Bronchial epithelial cell (primary cell): ENCODE measurements around the gene PPP2R2C. TPM values are rescaled to one million over a fixed set of nuclear protein-coding genes. Genes with fewer than 3 reads are reported as not detected.

ENCODE experiments used
- DNase-seq: peaks from one replicate; pipeline ENCODE4 v3.0.0-alpha.2; 2010; ENCODE audit warnings: low read depth
- FAIRE-seq: peaks from 2 replicates; lab custom pipeline; 2011; peaks lifted over from hg19 to GRCh38; lab: Jason Lieb, UNC
- H3K27me3 ChIP-seq: 2 replicates; pipeline ENCODE4 v1.5.1; 2011; ENCODE audit warnings: low read length; ENCODE audit not compliant: control insufficient read depth, insufficient read depth
- H3K36me3 ChIP-seq: 2 replicates; pipeline ENCODE4 v1.5.1; 2011; ENCODE audit warnings: low read length; ENCODE audit not compliant: control insufficient read depth, insufficient read depth
- H3K4me3 ChIP-seq: 2 replicates; pipeline ENCODE4 v1.5.1; 2011; ENCODE audit warnings: mild to moderate bottlenecking, low read depth, low read length, control low read depth
- total RNA-seq: library from RNA; depleted of rRNA; stranded (reverse); fragments of >200 nt; gene quantifications from 2 replicates; pipeline ENCODE4 v1.2.1, GENCODE V29; 2014
- TF ChIP-seq, protein P1 (sequence below): IDR thresholded peaks from 2 replicates; pipeline ENCODE4 v1.5.1; 2011; ENCODE audit warnings: mild to moderate bottlenecking, moderate library complexity, low read length, control low read depth, inconsistent platforms; ENCODE audit not compliant: insufficient read depth, severe bottlenecking

The PPP2R2C gene
- total RNA-seq, 1 donor from 2014 or later: 1.1 TPM

DNA sequence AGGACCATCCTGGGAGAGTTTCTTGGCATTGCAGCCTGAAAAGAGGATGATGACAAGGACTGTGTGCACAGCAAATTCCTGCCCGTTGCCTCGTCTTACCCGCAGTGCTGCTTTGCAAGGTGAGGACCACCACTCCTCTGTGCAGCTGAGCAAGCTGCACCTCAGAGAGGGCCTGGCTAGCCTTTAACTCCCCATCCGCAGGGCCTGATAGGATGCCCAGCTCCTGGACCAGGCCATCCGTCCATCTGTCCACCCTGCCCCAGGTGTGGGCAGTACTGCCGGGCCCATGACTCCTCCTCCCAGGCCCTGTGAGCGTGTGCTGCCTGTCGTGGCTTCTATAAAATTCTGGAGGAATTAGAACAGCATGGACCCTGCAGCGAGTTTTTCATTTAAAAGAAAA lies 43.9 kb upstream of the PPP2R2C start:
- DNase-seq (no peak), FAIRE-seq (no peak)
- H3K4me3 ChIP-seq: no peak overlapping the region
- H3K36me3 ChIP-seq: no peaks in the 10 kb centered on the region
- H3K27me3 ChIP-seq: no peaks in the 10 kb centered on the region
- TF ChIP-seq, protein P1, sequence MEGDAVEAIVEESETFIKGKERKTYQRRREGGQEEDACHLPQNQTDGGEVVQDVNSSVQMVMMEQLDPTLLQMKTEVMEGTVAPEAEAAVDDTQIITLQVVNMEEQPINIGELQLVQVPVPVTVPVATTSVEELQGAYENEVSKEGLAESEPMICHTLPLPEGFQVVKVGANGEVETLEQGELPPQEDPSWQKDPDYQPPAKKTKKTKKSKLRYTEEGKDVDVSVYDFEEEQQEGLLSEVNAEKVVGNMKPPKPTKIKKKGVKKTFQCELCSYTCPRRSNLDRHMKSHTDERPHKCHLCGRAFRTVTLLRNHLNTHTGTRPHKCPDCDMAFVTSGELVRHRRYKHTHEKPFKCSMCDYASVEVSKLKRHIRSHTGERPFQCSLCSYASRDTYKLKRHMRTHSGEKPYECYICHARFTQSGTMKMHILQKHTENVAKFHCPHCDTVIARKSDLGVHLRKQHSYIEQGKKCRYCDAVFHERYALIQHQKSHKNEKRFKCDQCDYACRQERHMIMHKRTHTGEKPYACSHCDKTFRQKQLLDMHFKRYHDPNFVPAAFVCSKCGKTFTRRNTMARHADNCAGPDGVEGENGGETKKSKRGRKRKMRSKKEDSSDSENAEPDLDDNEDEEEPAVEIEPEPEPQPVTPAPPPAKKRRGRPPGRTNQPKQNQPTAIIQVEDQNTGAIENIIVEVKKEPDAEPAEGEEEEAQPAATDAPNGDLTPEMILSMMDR: no peak

DNA sequence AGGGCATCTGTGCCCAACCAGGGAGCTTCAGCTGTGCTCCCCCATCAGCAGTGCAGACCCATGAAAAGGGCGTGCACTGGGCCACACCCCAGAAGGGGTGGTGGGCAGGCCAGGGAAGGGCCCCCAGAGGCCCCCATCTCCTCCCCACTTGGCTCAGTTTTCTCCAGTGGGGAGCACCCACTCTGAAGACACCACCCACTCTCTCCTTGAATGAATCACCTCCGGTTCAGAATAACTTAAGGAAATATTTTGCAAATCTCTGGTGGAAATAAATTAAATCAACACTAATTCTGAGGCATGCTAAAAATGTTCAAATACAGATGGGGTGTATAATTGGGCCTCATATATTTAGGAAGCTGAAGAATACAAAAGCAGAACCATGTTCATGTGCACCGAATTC lies 41.3 kb upstream of the PPP2R2C start:
- DNase-seq: no peak
- H3K4me3 ChIP-seq: no peak overlapping the region
- no peak for FAIRE-seq
- TF ChIP-seq, protein P1: no peak
- H3K36me3 ChIP-seq: no peaks in the 10 kb centered on the region
- H3K27me3 ChIP-seq: no peaks in the 10 kb centered on the region

DNA sequence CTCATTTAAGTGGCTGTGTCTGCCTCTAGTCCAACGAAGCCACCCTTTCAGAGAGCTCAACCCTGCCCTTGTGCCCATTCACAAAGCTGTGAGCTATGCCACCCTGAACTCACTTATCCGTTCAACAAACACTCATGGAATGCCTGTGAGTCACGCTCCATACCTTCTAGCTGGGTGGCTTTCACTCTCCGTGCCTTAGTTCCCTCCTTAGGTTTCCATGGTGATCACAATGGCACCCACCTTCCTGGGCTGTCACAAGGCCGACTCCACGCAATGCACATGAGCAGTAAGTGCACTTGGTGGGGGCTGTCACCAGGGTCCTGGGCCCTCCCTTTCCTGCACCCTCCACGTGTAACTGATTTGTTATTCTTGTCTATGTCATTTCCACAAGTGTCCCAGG lies 37.2 kb upstream of the PPP2R2C start:
- no peak overlapping the region for H3K4me3 ChIP-seq
- DNase-seq: peak; percentile 25
- TF ChIP-seq, protein P1: no peak
- no peak for FAIRE-seq
- H3K27me3 ChIP-seq: no peaks in the 10 kb centered on the region
- H3K36me3 ChIP-seq: no peaks in the 10 kb centered on the region

DNA sequence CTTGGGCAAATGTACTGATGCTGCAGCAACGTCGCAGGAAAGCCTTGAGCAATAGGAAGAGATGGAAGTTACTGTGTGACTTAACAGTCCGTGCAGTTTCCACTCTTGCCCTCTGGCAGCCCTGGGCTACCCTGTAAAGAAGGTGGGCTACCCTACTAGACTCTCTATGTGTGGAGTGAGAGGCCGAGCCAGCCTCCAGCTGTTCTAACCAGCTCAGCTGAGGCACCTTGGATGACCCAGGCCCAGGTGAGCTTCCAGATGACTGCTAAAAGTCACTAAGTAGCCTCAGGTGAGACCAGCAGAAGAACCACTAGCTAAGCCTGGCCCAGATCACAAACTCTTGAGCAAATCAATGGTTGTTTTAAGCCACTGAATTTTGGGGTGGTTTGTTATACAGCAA lies 34.9 kb upstream of the PPP2R2C start:
- no peak for DNase-seq
- FAIRE-seq: no peak
- no peaks in the 10 kb centered on the region for H3K27me3 ChIP-seq
- no peaks in the 10 kb centered on the region for H3K36me3 ChIP-seq
- H3K4me3 ChIP-seq: no peak overlapping the region
- TF ChIP-seq, protein P1: no peak

DNA sequence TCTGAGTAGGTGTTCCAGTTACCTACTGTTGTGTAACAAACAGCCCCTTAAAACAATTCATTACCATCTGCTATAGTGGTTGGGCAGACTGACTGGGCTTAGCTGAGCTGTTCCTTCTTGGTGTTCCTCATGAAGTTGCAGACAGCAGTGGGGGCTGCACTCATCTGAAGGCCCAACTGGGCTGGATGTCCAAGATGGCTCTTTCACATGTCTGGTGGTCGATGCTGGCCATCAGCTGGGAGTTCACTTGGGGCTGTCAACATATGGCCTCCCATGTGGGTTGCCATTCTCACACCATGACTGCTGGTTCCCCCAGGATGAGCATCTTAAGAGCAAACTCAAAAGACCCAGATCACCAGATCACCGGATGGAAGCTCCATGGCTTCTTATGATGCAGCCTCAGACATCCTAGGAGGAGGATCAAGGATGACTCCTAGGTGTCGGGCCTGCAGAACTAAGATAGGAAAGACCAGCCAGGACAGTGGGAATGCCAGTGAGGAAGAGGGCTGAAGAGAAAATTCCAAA lies 34.3 kb upstream of the PPP2R2C start:
- FAIRE-seq (no peak), DNase-seq (no peak)
- H3K27me3 ChIP-seq: no peaks in the 10 kb centered on the region
- TF ChIP-seq, protein P1: no peak
- H3K36me3 ChIP-seq: no peaks in the 10 kb centered on the region
- no peak overlapping the region for H3K4me3 ChIP-seq

DNA sequence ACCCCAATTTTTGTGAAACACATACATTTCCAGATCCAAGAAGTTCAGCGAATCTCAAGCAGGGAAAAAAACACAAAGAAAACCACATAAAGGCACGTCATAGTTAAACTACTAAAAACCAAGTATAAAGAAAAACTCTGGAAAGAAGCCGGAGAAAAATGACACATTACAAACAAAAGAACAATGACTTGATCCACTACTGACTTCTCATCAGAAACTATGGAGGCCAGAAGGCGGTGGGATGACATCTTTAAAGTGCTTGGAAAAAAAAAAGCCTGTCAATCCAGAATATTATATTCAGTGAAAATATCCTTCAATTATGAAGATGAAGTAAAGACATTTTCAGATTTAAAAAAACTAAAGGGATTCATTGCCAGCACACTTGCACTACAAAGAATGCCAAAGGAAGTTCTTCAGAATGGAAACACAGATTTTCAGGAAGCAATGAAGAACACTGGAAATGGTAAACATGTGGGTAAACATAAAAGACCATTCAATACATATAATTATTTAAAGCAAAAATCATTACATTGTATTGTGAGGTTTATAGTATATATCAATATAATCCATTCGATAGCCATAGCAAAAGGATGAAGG lies 32.6 kb upstream of the PPP2R2C start:
- H3K4me3 ChIP-seq: no peak overlapping the region
- no peaks in the 10 kb centered on the region for H3K36me3 ChIP-seq
- H3K27me3 ChIP-seq: no peaks in the 10 kb centered on the region
- TF ChIP-seq, protein P1: no peak
- FAIRE-seq (no peak), DNase-seq (no peak)
